Inferior parietal cortex (tissue), 1 donor: ENCODE measurements around the gene DCTN2.
"Not testable (repeated sequence)": the region's sequence is repeated elsewhere in the genome, so short reads cannot be mapped to it uniquely, and the experiment has no call there.

Experiments used
- DNase-seq: peaks from one replicate; pipeline ENCODE4 v3.0.0-alpha.2; 2016; ENCODE audit errors: extremely low spot score

Gene DCTN2

DNA sequence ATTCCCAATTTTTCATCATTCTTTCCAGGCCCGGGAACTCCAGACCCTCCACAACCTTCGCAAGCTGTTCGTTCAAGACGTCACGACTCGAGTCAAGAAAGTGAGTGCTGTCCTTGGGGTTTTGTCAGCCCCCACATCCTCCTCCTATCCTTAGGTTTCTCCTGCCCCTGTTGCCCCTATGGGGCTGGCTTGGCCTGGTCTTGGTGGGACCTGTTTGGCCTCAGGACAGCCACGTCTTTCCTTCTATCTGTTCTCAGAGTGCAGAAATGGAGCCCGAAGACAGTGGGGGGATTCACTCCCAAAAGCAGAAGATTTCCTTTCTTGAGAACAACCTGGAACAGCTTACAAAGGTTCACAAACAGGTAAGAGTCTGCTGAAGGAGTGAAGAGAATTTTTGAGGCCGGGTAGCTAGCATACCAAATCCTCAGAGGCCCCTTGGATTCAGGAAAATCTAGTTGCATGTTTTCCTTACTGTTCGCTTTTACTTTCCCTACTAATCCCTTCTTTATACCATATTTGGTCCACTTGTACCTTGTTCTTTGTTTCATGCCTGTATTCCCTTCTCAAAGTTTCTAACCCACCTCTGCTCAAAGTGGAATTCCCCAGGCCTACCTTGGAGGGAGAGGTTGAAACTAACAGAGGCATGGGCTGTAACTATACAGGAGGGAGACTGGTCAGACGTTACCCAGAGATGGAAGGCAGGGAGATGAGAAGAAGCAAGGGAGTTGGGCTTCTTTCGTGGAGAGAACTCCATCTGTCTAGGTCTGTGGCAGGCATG is 31.2 kb upstream of the DCTN2 start:
- no peak for DNase-seq

DNA sequence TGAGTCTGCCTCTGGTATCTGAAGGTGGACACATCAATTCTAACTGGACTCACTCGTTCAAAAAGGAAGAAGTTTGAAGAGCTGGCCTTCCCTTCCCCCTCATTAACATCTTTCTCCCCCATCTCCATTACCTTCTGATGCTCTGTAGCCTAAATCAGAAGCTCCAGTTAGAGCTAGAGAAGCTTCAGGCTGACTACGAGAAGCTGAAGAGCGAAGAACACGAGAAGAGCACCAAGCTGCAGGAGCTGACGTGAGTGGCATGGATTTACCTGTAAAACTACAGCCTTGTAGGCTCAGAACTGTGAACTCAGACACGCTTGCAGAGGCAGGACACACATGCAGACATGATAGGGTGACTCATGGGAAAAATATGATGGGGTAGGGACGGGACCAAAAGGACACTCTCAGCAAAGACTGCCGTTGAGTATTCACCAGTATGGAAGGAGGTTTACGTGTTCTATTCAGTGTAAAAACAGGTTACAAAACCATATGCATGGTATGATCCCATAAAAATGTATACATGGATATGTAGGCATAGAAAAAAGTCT is 29.7 kb upstream of the DCTN2 start:
- no peak for DNase-seq

- no peak for DNase-seq
These were observed 29.0 kb upstream of the DCTN2 start for GRCh38 chr12:57575771-57576612.

DNA sequence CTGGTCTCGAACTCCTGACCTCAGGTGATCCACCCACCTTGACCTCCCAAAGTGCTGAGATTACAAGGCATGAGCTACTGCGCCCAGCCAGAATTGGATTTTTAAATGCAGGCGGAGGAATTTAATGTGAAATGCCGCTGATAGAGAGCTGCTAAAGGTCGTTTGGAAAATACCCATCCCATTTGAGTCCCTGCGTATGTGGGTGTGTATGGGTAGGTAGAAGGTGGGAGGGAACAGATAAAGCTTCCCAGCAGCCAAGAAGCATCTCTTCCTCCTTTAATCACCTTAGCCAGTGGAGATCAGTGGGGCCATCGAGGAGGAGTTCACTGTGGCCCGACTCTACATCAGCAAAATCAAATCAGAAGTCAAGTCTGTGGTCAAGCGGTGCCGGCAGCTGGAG is 27.8 kb upstream of the DCTN2 start:
- DNase-seq = no peak

GRCh38 chr12:57571926-57572762 is 25.2 kb upstream of the DCTN2 start:
- no peak for DNase-seq

DNA sequence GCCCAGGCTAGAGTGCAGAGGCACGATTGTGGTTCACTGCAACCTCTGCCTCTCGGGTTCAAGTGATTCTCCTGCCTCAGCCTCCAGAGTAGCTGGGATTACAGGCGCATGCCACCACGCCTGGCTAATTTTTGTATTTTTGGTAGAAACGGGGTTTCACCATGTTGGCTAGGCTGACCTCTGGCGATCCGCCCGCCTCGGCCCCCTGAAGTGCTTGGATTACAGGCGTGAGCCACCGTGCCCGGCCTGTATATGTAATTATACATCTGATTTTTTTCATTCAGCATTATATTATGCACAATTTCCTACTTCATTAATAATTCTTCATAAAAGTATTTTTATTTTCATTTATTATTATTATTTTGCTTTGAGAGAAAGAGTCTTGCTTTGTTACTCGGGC is 23.4 kb upstream of the DCTN2 start:
- not testable (repeated sequence) for DNase-seq

DNA sequence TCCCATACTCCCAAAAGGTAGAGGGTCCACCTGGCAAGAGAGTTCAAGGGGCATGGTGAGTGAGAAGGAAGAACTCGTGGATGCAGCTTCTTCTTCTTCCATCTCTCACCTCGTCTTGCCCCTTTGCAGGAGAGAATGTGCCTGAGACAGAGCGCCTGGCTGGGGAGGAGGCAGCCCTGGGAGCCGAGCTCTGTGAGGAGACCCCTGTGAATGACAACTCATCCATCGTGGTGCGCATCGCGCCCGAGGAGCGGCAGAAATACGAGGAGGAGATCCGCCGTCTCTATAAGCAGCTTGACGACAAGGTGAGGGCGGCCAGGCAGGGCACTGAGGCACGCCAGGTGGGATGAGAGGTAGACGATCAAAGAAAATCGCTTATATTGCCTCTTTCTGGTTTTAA is 22.9 kb upstream of the DCTN2 start:
- DNase-seq = no peak

DNA sequence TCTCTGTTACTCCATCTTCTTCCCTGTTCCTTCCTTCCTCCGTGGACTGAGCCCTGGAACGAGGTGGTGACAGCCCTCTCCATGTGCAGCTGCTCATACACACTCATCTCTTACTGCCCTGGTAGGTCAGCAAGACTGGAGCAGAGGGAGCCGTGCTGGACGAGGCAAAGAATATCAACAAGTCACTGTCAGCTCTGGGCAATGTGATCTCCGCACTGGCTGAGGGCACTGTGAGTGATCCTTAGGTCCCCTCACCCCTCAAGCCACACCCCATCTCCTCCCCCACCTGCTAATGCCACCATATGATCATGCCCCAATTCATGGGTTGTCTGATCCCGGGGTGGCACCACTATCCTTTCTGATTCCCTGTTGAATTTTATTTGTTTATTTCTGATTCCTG is 21.8 kb upstream of the DCTN2 start:
- no peak for DNase-seq

DNA sequence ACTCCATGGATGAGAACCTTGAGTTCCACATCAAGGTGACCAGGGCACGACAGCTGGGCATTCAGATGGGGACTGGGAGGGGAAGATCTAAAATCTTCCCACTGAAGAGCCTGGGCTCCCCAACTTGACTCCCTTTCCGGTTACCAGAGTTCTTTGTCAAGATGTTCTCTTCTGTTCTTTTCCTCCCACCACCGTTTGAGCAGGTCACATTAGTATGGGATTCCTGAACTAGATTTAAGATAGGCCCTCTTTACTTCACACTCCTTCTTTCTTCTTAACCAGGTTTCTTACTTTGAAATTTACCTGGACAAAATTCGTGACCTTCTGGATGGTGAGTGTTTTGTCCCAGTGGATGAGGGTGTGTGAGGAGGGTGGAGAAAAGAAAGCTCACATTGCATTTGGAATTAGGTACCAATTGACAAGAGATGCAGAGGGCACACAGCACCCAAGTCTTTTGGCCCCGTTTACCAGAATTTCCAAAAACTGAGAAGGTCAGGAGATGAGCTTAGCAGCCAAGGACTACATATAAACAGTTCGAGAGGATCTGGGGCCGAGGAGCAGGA is 17.3 kb upstream of the DCTN2 start:
- no peak for DNase-seq

DNA sequence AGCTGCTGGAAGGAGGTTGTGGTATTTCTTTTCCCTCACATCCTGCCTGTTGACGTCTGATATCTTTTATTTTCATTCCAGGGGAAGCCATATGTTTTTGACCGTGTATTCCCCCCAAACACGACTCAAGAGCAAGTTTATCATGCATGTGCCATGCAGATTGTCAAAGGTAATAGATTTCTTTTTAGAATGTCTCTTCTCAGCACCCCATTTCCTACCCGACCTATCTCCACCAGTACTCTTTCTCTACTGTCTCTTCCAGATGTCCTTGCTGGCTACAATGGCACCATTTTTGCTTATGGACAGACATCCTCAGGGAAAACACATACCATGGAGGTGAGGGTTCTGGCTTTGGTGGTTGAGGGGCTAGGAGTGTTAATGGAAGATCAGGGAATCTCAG is 16.4 kb upstream of the DCTN2 start:
- DNase-seq = no peak

GRCh38 chr12:57561117-57561516 is 14.1 kb upstream of the DCTN2 start:
- not testable (repeated sequence) for DNase-seq

DNA sequence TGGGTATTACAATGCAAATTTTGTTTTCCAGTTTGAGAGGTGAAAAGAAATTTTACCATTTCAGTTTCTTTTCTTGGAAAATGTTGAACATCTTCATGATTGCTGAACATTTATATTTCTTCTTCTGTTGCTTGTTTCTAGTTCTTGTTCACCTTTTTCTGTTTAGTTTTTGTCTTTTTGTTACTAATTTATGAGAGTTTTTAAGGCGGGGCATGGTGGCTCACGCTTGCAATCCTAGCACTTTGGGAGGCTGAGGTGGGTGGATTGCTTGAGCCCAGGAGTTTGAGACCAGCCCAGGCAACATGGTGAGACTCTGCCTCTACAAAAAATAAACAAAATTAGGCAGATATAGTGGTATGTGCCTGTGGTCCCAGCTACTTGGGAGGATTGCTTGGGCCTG is 13.5 kb upstream of the DCTN2 start:
- no peak for DNase-seq

GRCh38 chr12:57558864-57559263 is 11.9 kb upstream of the DCTN2 start:
- no peak for DNase-seq

DNA sequence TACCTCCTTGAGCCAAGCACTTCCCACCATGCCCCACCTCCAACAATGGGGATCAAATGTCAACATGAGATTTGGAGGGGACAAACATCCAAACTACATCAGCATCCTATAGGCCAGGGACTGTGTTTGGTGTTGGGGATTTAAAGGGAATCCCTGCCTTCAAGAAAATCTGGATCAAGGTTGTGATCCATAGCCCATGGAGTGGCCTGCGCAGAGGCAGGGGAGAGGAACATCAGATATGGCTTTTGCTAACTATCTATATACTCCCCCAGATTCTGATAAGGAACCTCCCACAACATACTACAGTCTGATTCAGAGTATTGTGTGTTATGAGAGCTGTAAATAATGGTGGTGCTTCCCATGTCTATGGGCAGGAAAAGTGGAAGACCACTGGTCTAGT is 7.9 kb upstream of the DCTN2 start:
- DNase-seq = no peak

- no peak for DNase-seq
These were observed 7.5 kb upstream of the DCTN2 start for GRCh38 chr12:57554453-57554852.

- no peak for DNase-seq
These were observed 6.6 kb upstream of the DCTN2 start for GRCh38 chr12:57553343-57554202.

- no peak for DNase-seq
These were observed 5.9 kb upstream of the DCTN2 start for GRCh38 chr12:57552835-57553313.

DNA sequence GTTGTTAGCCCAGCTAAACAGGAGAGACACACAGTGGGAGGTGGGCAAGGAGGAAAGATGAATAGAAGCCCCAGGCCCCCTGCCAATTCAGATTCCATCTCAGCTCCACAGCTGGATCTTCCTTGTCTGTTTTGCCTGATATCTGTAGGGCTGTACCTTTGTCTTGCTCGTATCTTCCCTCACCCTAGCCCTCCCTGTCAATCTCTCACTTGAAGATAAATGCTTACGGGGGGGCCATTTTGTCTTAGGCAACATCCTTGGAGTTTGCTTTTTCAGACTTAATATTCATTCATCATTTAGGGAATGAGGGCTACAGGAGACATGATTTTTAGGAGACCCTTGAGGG is 5.3 kb upstream of the DCTN2 start:
- DNase-seq = no peak

- DNase-seq = no peak
These were observed 4.8 kb upstream of the DCTN2 start for GRCh38 chr12:57551637-57552305.
